AG09309 (cell line): ENCODE data around the gene SIAH2.
"Not testable (repeated sequence)": the region's sequence is repeated elsewhere in the genome, so short reads cannot be mapped to it uniquely, and the experiment has no call there.

ENCODE experiments used
- DNase-seq: peaks from one replicate; pipeline ENCODE4 v3.0.0-alpha.2; 2010; ENCODE audit warnings: low read depth
- H3K4me3 ChIP-seq: 2 replicates; pipeline ENCODE4 v1.5.1; 2011; ENCODE audit warnings: mild to moderate bottlenecking, low read depth, low read length, moderate library complexity; ENCODE audit not compliant: control insufficient read depth
- TF ChIP-seq, protein P1 (sequence below): IDR thresholded peaks from 2 replicates; pipeline ENCODE4 v1.5.1; 2011; ENCODE audit warnings: mild to moderate bottlenecking, low read depth, low read length, inconsistent platforms; ENCODE audit not compliant: insufficient read depth, control insufficient read depth; ENCODE audit errors: missing control alignments

The SIAH2 gene

DNA sequence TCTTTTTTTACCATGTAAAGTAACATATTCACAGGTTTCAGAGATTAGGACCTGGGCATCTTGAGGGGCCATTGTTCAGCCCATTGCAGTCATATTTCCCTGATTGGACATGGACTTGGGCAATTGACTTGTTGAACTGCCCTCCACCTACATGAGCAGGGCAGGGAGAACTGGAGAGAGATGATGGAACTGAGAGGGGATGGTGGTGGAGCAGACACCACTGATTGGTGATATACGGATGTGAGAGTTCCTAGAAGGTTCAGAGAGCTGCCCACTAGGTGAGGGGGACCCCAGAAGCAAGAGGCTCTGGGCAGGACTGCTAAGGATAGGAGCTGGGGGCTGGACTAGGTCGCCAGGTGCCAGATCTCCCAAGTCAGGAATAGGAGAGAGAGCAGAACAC lies 37.8 kb upstream of the SIAH2 start:
- TF ChIP-seq, protein P1, sequence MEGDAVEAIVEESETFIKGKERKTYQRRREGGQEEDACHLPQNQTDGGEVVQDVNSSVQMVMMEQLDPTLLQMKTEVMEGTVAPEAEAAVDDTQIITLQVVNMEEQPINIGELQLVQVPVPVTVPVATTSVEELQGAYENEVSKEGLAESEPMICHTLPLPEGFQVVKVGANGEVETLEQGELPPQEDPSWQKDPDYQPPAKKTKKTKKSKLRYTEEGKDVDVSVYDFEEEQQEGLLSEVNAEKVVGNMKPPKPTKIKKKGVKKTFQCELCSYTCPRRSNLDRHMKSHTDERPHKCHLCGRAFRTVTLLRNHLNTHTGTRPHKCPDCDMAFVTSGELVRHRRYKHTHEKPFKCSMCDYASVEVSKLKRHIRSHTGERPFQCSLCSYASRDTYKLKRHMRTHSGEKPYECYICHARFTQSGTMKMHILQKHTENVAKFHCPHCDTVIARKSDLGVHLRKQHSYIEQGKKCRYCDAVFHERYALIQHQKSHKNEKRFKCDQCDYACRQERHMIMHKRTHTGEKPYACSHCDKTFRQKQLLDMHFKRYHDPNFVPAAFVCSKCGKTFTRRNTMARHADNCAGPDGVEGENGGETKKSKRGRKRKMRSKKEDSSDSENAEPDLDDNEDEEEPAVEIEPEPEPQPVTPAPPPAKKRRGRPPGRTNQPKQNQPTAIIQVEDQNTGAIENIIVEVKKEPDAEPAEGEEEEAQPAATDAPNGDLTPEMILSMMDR: no peak
- DNase-seq: no peak
- H3K4me3 ChIP-seq: no peak overlapping the region

DNA sequence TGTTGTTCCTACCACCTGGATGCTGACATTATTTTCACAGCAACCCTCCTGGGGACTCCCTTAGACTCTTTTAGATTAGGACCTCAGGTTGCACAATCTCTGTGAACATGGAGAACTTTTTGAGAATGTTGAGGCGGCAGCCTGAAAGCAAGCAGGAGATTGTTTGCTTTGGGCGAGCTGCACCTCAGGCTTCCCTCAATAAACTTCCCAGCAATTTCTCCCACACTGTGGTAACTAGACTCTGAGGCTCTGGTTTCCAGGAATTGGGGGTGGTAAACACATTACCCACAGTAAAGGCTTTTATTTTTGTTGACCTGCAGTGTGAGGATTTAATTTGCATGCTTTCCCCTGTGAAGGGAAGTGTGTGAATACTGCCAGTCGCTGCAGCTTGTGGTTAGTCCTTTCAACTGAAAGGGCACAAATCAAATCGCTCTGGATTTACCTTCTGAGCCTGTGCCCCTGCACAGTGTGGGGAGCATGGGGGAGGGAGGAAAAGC lies 35.2 kb upstream of the SIAH2 start:
- no peak overlapping the region for H3K4me3 ChIP-seq
- no peak for DNase-seq
- TF ChIP-seq, protein P1: no peak

DNA sequence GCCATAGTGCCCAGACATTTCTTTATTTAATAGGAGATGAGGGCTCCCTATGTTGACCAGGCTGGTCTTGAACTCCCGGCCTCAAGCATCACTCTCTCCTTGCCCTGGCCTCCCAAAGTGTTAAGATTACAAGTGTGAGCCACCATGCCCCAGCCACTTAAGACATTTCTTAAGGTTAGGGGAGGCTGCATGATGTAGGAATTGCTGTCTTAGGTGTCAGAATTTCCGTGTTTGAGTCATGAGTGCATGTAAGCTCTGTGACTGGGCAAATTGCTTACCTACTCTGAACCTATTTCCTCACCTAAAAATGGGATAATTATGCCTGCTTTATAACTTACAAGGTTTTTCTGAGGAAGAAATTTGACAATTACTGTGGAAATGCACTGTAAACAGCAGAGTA lies 34.2 kb upstream of the SIAH2 start:
- TF ChIP-seq, protein P1: no peak
- DNase-seq: no peak
- H3K4me3 ChIP-seq: no peak overlapping the region

DNA sequence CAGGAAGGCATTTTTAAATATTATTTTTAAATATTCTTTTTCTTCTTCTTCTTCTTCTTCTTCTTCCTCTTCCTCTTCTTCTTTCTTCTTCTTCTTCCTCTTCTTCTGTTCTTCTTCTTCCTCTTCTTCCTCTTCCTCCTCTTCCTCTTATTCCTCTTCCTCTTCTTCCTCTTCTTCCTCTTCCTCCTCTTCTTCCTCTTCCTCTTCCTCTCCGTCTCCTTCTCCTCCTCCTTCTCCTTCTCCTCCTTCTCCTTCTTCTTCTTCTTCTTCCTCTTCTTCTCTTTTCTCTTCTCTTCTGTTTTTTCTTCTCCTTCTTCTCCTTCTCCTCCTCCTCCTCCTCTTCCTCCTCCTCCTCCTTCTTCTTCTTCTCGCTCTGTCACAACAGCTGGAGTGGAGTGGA lies 33.6 kb upstream of the SIAH2 start:
- DNase-seq, H3K4me3 ChIP-seq: not testable (repeated sequence)

DNA sequence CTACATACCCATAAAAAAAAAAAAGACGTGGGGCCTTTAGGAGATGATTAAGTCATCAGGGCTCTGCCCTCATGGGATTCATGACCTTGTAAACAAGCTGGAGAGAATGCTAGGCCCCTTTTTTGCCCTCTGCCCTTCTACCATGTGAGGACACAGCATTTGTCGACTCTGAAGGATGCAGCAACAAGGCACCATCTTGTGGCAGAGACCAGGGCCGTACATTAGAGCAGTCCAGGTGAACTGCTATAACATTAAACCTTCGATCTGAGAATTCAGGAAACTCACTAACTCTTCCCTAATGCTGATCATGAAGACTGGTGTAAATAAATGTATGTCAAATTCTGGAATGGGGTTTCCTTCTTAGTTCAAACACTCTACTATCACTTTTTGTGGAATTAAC lies 30.7 kb upstream of the SIAH2 start:
- TF ChIP-seq, protein P1: no peak
- no peak for DNase-seq
- no peak overlapping the region for H3K4me3 ChIP-seq

DNA sequence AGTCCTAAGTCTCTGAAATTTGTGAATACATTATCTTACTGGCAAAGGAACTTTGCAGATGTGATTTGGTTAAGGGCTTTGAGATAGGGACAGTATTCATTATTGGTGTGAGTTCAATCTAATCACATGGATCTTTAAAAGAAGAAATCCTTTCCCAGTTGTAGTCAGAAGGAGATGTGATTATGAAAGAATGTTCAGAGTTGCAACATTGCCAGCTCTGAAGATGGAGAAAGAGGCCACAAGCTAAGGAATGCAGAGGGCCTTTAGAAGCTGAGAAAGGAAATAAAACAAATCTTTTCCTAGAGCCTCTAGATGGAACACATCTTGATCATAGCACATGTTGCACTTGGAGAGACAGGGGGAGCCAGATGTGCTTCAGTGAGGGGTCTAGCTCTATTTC lies 27.7 kb upstream of the SIAH2 start:
- TF ChIP-seq, protein P1: no peak
- no peak for DNase-seq
- H3K4me3 ChIP-seq: no peak overlapping the region

DNA sequence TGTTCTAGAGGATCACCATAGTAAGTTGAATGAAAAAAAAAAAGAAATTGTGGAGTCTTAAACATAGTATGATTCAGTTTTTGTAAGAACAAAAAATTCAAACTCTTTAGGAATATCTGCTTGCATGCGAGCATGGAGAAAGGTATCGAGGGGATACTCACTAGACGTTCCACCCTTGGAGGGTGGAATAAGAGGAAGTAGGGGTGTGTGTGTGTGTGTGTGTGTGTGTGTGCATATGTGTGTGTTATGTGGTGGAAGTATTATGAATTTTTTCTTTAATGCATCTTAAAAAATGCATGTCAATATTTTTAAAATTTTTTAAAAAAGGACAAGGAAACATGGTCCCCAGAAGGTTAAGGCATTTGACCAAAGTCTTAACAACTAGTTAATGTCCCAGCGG lies 26.5 kb upstream of the SIAH2 start:
- no peak overlapping the region for H3K4me3 ChIP-seq
- DNase-seq: no peak
- TF ChIP-seq, protein P1: no peak
